Measurements from ENCODE around the gene MYF5.

MYF5 gene

DNA sequence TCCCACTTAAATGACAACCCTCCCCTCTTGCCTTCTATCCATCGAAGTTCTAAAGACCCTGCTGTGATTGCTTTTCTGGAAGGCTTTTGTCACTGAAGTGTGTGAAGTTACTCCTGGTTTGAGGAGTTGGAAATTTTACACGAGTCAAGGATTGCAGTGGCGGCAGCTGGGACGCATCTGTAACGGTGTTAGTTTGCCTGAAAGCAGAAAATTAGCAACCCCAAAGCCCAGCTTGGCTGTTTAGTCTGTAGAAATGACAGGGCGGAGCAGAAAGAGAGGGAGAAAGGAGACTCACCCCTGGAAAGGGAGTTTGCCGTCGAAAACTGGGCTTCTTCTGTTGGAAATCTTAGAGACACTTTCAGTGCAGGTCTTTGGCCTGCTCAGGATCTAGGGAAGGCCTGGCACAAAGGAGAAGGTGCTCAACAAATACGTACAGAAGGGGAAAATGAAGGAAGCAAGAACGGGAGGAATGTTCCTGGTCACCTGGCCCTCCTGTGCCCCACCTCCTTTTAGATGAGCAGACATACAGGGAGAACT, 931 bp upstream of the MYF5 start:
- peaks cover 8 to 14% of the 10 kb centered on the region in 2 donors for H3K27me3 ChIP-seq (ENCODE audit: control insufficient read depth in 1 of 2, insufficient read depth in 2 of 2, low read length in 2 of 2)
- H3K4me3 ChIP-seq (ENCODE audit: low read length in 2 of 2): no peak overlapping the region
- H3K27ac ChIP-seq (ENCODE audit: low read length): no peak overlapping the region

DNA sequence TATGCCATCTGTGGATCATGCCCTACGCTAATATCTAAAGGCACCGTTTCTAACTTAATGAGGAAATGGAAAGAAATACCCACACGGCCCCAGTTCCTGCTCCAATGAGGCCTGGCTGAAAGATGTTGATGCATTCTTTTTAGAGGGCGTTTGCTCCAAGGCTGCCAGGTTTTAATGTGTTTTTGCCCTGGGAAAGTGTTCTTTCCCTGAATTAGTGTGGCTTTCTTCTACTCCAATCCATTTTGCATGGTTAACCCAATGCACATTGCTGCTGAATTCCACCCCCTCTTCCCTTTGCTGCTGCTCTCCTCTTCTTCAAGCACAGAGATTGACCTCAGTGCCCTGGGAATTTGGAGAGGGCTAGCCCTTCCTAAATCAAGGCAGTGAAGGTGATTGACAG, 1.1 kb downstream of the MYF5 start:
- no peaks in the 10 kb centered on the region for H3K4me1 ChIP-seq (ENCODE audit: control insufficient read depth, insufficient read depth, low read length)
- no peak overlapping the region for H3K27ac ChIP-seq (ENCODE audit: low read length)

More for the DNA sequence above, 931 bp upstream of the MYF5 start:
- Histone ChIP-seq H3K9ac (ENCODE audit: low read length in 2 of 2) (no peak overlapping the region), H3K9me3 (ENCODE audit: control insufficient read depth in 2 of 2, low read length in 2 of 2) (peaks cover 0 to 4% of the 10 kb centered on the region in 2 donors), H3K4me1 (ENCODE audit: control insufficient read depth, insufficient read depth, low read length) (no peaks in the 10 kb centered on the region), H3K36me3 (ENCODE audit: control insufficient read depth in 2 of 2, insufficient read depth in 2 of 2, low read length in 2 of 2) (no peaks in the 10 kb centered on the region)

DNA sequence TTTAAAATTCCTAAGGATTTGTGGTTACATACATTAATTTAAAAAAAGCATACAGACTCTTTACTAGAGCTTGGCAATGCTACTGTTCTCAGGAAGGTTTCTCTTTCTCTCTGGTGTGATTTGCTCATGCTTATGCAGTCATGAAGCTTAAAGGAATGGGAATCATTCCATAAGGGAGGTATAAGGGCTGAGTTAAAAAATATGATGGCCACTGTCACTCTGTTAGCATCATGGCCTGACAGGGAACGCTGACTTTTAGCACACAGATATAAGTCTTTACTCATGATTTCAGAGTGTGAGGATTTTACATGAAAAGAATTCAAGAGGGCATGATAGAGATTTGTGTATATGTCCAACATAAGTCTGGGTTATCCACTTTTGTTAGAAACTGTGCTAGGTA, 3.8 kb downstream of the MYF5 start:
- H3K36me3 ChIP-seq (ENCODE audit: control insufficient read depth in 2 of 2, insufficient read depth in 2 of 2, low read length in 2 of 2): no peaks in the 10 kb centered on the region
- H3K9ac ChIP-seq (ENCODE audit: low read length in 2 of 2): no peak overlapping the region
- no peak overlapping the region for H3K27ac ChIP-seq (ENCODE audit: low read length)
- H3K4me1 ChIP-seq (ENCODE audit: control insufficient read depth, insufficient read depth, low read length): no peaks in the 10 kb centered on the region
- no peak overlapping the region for H3K4me3 ChIP-seq (ENCODE audit: low read length in 2 of 2)
- H3K27me3 ChIP-seq (ENCODE audit: control insufficient read depth in 1 of 2, insufficient read depth in 2 of 2, low read length in 2 of 2): peaks cover 8 to 10% of the 10 kb centered on the region in 2 donors
- H3K9me3 ChIP-seq (ENCODE audit: control insufficient read depth in 2 of 2, low read length in 2 of 2): peaks cover 0 to 4% of the 10 kb centered on the region in 2 donors

More for the DNA sequence above, 1.1 kb downstream of the MYF5 start:
- H3K27me3 ChIP-seq (ENCODE audit: control insufficient read depth in 1 of 2, insufficient read depth in 2 of 2, low read length in 2 of 2): peaks cover 8 to 12% of the 10 kb centered on the region in 2 donors
- peaks cover 0 to 4% of the 10 kb centered on the region in 2 donors for H3K9me3 ChIP-seq (ENCODE audit: control insufficient read depth in 2 of 2, low read length in 2 of 2)
- H3K36me3 ChIP-seq (ENCODE audit: control insufficient read depth in 2 of 2, insufficient read depth in 2 of 2, low read length in 2 of 2): no peaks in the 10 kb centered on the region
- H3K9ac ChIP-seq (ENCODE audit: low read length in 2 of 2): no peak overlapping the region
- H3K4me3 ChIP-seq (ENCODE audit: low read length in 2 of 2): no peak overlapping the region

DNA sequence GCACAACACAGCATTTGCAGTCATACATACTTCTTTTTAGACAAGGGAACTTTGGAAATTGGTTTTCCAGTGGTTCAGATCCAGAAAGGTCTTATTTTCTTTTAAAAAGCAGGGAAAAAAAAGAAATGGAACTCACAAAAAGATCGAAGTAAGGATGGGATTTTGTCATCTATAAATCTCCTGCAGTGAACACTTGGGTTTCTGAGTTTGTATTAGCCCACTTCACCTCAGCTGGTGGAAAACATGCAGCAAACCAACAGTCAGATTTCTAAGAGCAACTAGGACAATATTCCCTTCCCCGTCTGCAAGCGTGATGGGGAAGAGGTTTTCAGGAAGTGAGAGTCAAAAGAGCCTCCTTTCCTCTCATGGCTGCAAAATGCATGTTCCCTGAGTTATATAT, 4.6 kb downstream of the MYF5 start:
- H3K27me3 ChIP-seq (ENCODE audit: control insufficient read depth in 1 of 2, insufficient read depth in 2 of 2, low read length in 2 of 2): peaks cover 5 to 6% of the 10 kb centered on the region in 2 donors
- no peaks in the 10 kb centered on the region for H3K36me3 ChIP-seq (ENCODE audit: control insufficient read depth in 2 of 2, insufficient read depth in 2 of 2, low read length in 2 of 2)
- H3K9me3 ChIP-seq (ENCODE audit: control insufficient read depth in 2 of 2, low read length in 2 of 2): peaks cover 0 to 4% of the 10 kb centered on the region in 2 donors
- no peak overlapping the region for H3K9ac ChIP-seq (ENCODE audit: low read length in 2 of 2)
- H3K4me1 ChIP-seq (ENCODE audit: control insufficient read depth, insufficient read depth, low read length): no peaks in the 10 kb centered on the region
- H3K27ac ChIP-seq (ENCODE audit: low read length): no peak overlapping the region
- no peak overlapping the region for H3K4me3 ChIP-seq (ENCODE audit: low read length in 2 of 2)

DNA sequence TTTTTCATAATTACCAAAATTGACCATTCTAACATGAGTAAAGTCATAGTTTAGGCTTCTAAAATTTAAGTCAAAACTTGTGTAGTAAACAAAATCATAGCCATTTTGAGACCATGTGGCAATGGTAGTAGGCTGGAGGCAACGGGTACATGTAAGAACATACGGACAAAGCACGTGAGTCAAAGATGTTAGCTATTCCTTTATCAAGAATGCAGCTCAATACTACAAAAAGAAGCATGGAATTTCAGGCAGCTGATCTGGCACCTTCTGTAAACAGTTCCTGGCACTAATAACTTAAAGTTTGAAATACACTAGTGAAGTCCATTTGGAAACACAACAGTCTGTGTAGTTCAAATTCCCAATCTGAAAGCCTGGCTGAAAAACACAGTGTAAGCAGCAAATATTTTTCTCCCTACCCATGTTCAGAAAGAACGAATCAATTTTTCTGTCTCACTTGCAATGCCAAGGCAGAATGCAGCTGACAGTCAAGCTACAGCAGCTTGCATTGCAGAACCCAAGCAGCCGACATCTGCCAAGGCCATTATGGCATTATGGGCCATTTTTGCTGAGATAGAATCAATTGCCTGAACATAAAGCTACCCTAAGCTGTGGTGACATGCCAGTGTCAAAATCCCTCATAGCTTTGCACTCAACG, 29.3 kb downstream of the MYF5 start:
- Histone ChIP-seq H3K4me1 (ENCODE audit: control insufficient read depth, insufficient read depth, low read length) (no peaks in the 10 kb centered on the region), H3K36me3 (ENCODE audit: control insufficient read depth in 2 of 2, insufficient read depth in 2 of 2, low read length in 2 of 2) (no peaks in the 10 kb centered on the region), H3K4me3 (ENCODE audit: low read length in 2 of 2) (no peak overlapping the region), H3K9me3 (ENCODE audit: control insufficient read depth in 2 of 2, low read length in 2 of 2) (no peaks in the 10 kb centered on the region), H3K27me3 (ENCODE audit: control insufficient read depth in 1 of 2, insufficient read depth in 2 of 2, low read length in 2 of 2) (no peaks in the 10 kb centered on the region), H3K9ac (ENCODE audit: low read length in 2 of 2) (no peak overlapping the region), H3K27ac (ENCODE audit: low read length) (no peak overlapping the region)

DNA sequence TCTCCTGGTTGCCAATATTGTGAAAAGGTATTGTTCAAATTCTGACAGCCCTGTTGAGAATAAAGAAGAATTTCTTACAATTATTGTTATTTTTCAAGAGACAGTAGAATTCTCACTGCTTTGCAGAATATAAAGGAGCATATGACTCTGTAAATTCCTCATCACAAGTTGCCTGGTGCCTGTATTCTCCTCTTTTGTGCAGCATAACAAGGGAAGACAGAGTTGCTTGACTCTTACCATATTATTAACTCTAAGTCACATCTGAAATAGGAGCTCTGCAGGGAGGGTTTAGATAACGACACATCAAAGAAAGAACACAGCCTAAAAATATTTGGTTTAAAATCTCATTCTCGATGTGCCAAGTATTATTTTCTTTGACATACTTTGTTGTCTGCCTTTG, 31.1 kb downstream of the MYF5 start:
- Histone ChIP-seq H3K9me3 (ENCODE audit: control insufficient read depth in 2 of 2, low read length in 2 of 2) (no peaks in the 10 kb centered on the region), H3K4me3 (ENCODE audit: low read length in 2 of 2) (no peak overlapping the region), H3K4me1 (ENCODE audit: control insufficient read depth, insufficient read depth, low read length) (no peaks in the 10 kb centered on the region), H3K9ac (ENCODE audit: low read length in 2 of 2) (no peak overlapping the region), H3K27me3 (ENCODE audit: control insufficient read depth in 1 of 2, insufficient read depth in 2 of 2, low read length in 2 of 2) (no peaks in the 10 kb centered on the region), H3K36me3 (ENCODE audit: control insufficient read depth in 2 of 2, insufficient read depth in 2 of 2, low read length in 2 of 2) (no peaks in the 10 kb centered on the region), H3K27ac (ENCODE audit: low read length) (no peak overlapping the region)

DNA sequence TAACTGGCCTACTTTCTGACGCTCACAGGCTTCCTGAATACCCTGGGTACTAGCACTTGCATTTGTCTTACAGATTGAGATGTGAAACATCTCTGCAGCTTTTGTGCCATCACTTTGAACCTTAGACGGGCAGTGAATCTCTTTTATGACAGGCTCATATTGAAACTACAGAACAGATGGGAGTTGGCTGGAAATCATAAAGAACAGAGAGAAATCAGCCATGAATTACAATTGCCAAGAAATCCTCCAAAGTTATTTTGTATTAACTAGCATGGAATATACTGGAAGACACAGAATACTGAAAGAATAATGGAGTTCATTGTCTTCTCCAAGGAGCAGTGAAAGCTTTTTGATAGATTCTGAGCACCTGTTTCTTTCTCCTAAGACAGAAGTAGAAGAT, 32.7 kb downstream of the MYF5 start:
- H3K27me3 ChIP-seq (ENCODE audit: control insufficient read depth in 1 of 2, insufficient read depth in 2 of 2, low read length in 2 of 2): no peaks in the 10 kb centered on the region
- no peak overlapping the region for H3K9ac ChIP-seq (ENCODE audit: low read length in 2 of 2)
- H3K36me3 ChIP-seq (ENCODE audit: control insufficient read depth in 2 of 2, insufficient read depth in 2 of 2, low read length in 2 of 2): no peaks in the 10 kb centered on the region
- no peak overlapping the region for H3K27ac ChIP-seq (ENCODE audit: low read length)
- H3K4me1 ChIP-seq (ENCODE audit: control insufficient read depth, insufficient read depth, low read length): no peaks in the 10 kb centered on the region
- H3K4me3 ChIP-seq (ENCODE audit: low read length in 2 of 2): no peak overlapping the region
- no peaks in the 10 kb centered on the region for H3K9me3 ChIP-seq (ENCODE audit: control insufficient read depth in 2 of 2, low read length in 2 of 2)

DNA sequence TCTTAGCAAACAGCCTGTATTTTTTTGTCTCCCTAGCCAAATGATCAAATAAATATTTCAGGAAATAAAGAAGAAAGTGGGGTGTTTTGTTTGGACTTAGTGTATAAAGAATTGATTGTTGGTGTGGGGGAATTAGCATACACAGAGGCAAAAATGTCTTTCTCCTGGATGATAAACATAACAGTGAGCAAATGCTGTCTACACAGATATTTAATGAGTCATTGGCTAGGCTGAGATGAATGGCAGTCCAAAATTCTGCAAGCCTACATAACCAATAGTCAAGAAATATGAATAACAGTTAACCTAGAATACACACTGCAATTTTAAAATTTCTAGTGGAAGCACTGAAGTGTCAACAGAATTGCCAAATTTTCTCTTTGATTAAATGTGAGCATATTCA, 35.8 kb downstream of the MYF5 start:
- no peaks in the 10 kb centered on the region for H3K4me1 ChIP-seq (ENCODE audit: control insufficient read depth, insufficient read depth, low read length)
- no peaks in the 10 kb centered on the region for H3K36me3 ChIP-seq (ENCODE audit: control insufficient read depth in 2 of 2, insufficient read depth in 2 of 2, low read length in 2 of 2)
- H3K27me3 ChIP-seq (ENCODE audit: control insufficient read depth in 1 of 2, insufficient read depth in 2 of 2, low read length in 2 of 2): no peaks in the 10 kb centered on the region
- H3K9ac ChIP-seq (ENCODE audit: low read length in 2 of 2): no peak overlapping the region
- H3K4me3 ChIP-seq (ENCODE audit: low read length in 2 of 2): no peak overlapping the region
- H3K27ac ChIP-seq (ENCODE audit: low read length): no peak overlapping the region
- no peaks in the 10 kb centered on the region for H3K9me3 ChIP-seq (ENCODE audit: control insufficient read depth in 2 of 2, low read length in 2 of 2)

DNA sequence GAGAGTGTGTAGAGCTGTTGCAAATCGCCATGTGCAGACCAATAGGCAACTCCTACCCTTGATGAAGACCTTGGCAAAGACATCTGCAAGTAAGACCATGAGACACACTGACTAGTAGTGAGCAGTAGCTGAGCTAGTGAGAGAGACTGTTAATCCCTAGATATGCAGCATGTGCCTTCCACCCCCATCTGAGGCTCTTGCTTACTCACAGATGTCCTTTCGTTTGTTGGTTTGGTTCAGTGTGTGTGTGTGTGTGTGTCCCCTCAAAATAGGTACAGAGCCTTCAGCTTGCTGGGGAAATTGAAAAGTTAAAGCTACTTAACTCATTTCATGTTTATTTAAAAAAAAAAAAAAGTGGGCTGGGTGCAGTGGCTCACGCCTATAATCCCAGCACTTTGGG, 37.6 kb downstream of the MYF5 start:
- Histone ChIP-seq H3K9me3 (ENCODE audit: control insufficient read depth in 2 of 2, low read length in 2 of 2) (no peaks in the 10 kb centered on the region), H3K4me3 (ENCODE audit: low read length in 2 of 2) (no peak overlapping the region), H3K4me1 (ENCODE audit: control insufficient read depth, insufficient read depth, low read length) (no peaks in the 10 kb centered on the region), H3K27ac (ENCODE audit: low read length) (no peak overlapping the region), H3K9ac (ENCODE audit: low read length in 2 of 2) (no peak overlapping the region), H3K36me3 (ENCODE audit: control insufficient read depth in 2 of 2, insufficient read depth in 2 of 2, low read length in 2 of 2) (no peaks in the 10 kb centered on the region), H3K27me3 (ENCODE audit: control insufficient read depth in 1 of 2, insufficient read depth in 2 of 2, low read length in 2 of 2) (no peaks in the 10 kb centered on the region)

DNA sequence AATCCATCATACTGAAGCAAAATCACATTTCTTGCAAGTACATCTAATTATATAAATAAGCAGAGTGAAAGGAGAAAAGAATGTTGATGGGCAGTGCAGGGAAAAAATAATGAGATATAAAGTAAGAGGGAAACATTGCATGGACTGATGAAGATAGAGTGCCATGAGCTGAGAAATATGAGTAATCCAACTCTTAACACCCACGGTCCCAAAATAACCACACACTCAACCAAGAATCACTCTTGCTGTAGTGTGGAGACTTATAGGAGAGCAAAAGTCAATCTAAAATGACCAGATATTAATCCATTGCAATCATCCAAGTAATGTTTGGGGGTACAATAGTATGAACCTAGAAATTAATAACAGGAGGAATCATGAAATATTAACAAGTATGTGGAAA, 40.2 kb downstream of the MYF5 start:
- Histone ChIP-seq H3K36me3 (ENCODE audit: control insufficient read depth in 2 of 2, insufficient read depth in 2 of 2, low read length in 2 of 2) (no peaks in the 10 kb centered on the region), H3K27me3 (ENCODE audit: control insufficient read depth in 1 of 2, insufficient read depth in 2 of 2, low read length in 2 of 2) (no peaks in the 10 kb centered on the region), H3K27ac (ENCODE audit: low read length) (no peak overlapping the region), H3K4me3 (ENCODE audit: low read length in 2 of 2) (no peak overlapping the region), H3K9ac (ENCODE audit: low read length in 2 of 2) (no peak overlapping the region), H3K9me3 (ENCODE audit: control insufficient read depth in 2 of 2, low read length in 2 of 2) (no peaks in the 10 kb centered on the region), H3K4me1 (ENCODE audit: control insufficient read depth, insufficient read depth, low read length) (no peaks in the 10 kb centered on the region)

DNA sequence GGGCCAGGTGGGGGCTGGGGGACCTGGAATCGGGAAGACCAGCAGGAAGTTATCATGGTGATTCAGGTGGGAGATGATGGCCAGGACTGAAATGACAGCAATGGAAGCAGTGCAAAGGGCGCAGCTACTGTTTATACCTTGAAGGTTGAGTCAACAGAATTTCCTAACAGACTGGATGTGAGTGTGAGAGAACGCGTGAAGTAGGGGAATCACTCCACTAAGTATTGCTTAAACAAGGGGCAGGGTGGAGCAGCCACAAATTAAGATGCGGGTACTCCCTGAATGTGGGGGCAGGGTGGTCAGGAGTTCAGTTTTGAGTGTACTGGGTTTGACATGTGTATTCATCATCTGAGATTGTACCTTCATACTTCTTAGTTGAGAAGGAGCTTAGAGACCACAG, 45.1 kb downstream of the MYF5 start:
- no peak overlapping the region for H3K9ac ChIP-seq (ENCODE audit: low read length in 2 of 2)
- no peak overlapping the region for H3K27ac ChIP-seq (ENCODE audit: low read length)
- no peaks in the 10 kb centered on the region for H3K4me1 ChIP-seq (ENCODE audit: control insufficient read depth, insufficient read depth, low read length)
- H3K4me3 ChIP-seq (ENCODE audit: low read length in 2 of 2): no peak overlapping the region
- H3K36me3 ChIP-seq (ENCODE audit: control insufficient read depth in 2 of 2, insufficient read depth in 2 of 2, low read length in 2 of 2): no peaks in the 10 kb centered on the region
- H3K9me3 ChIP-seq (ENCODE audit: control insufficient read depth in 2 of 2, low read length in 2 of 2): no peaks in the 10 kb centered on the region
- H3K27me3 ChIP-seq (ENCODE audit: control insufficient read depth in 1 of 2, insufficient read depth in 2 of 2, low read length in 2 of 2): no peaks in the 10 kb centered on the region
